Measurements from ENCODE around the gene EARS2.

The EARS2 gene

DNA sequence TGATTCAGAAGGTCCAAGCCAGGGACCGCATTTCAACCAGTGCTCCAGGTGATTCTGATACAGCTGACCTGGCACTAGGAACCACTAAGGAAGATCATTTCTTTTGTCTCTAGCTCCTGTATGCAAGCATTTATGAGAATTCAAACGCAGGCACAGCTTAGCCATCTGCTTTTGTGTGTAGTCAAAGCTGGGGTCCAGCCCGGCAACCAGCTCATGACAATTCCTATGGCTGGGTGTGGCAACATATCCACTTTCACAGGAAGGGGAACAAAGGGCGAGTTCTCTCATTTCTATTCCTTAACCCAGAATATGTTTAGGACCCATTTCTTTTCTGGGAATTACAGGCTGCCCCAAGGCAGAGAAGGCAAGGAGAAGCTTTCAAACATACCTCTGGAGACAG lies 76.9 kb downstream of the EARS2 start:
- DNase-seq (ENCODE audit: low spot score): no peak

- DNase-seq (ENCODE audit: low spot score): no peak
These were observed 78.0 kb downstream of the EARS2 start for GRCh38 chr16:23479138-23479537.

DNA sequence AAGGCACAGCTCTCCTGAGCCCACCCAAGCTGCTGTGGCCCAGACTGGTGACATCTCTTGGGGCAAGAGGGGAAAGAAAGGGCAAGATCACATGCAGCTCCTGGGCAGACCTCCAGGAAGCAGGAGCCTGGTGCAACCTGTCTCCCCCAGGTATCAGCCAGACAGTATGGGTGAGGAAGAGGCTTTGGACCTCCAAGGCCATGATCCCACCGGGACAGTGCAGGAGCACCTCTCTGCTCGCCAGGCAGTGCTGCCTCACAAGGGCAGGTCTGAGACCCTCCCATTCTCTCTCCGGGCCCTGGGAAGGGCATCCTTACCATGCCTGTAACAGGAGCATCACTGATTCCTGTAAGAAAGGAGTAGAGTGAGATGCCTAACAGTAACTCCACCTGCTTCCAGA lies 78.6 kb downstream of the EARS2 start:
- no peak for DNase-seq (ENCODE audit: low spot score)

GRCh38 chr16:23476289-23476688 lies 80.9 kb downstream of the EARS2 start:
- no peak for DNase-seq (ENCODE audit: low spot score)

All from AG08396 (cell line).